Activated CD4-positive, alpha-beta T cell treated with anti-CD3 and anti-CD28 coated beads, Interleukin-2, Interleukin-4, amounts not matched to agents 100 ng/mL and 50 ng/mL, durations not matched to agents 16 hours and 8 hours (primary cell): ENCODE data around the gene ABCA7.

Source experiments
- DNase-seq: peaks from one replicate; pipeline ENCODE4 v3.0.0-alpha.2; 2020; ENCODE audit warnings: low spot score

ABCA7 gene

GRCh38 chr19:1057176-1057855 lies 17.4 kb downstream of the ABCA7 start:
- peak; percentile 57 for DNase-seq

GRCh38 chr19:1058112-1058511 lies 18.2 kb downstream of the ABCA7 start:
- DNase-seq, result no peak

GRCh38 chr19:1060689-1061088 lies 20.8 kb downstream of the ABCA7 start:
- no peak for DNase-seq

GRCh38 chr19:1061987-1062386 lies 22.1 kb downstream of the ABCA7 start:
- DNase-seq, result no peak

GRCh38 chr19:1062387-1063029 lies 22.6 kb downstream of the ABCA7 start:
- DNase-seq, result no peak

GRCh38 chr19:1063030-1063908 lies 23.4 kb downstream of the ABCA7 start:
- DNase-seq, result peak; percentile 55

GRCh38 chr19:1063909-1064660 lies 24.2 kb downstream of the ABCA7 start:
- DNase-seq, result no peak

- DNase-seq, result peak; percentile 75
Observed at GRCh38 chr19:1064661-1065605, 25.0 kb downstream of the ABCA7 start.

- DNase-seq, result no peak
Observed at GRCh38 chr19:1065606-1066109, 25.8 kb downstream of the ABCA7 start.

- no peak for DNase-seq
Observed at GRCh38 chr19:1066251-1066747, 26.4 kb downstream of the ABCA7 start.

GRCh38 chr19:1066748-1067340 lies 26.9 kb downstream of the ABCA7 start, which contains the start of gene ARHGAP45:
Gene ARHGAP45 (plus strand): TSS chr19:1067167. CDS start chr19:1067406, 239 bp downstream.
- peak; percentile 81 for DNase-seq

- no peak for DNase-seq
Observed at GRCh38 chr19:1067341-1067957, 27.5 kb downstream of the ABCA7 start.

- DNase-seq, result peak; percentile 78
Observed at GRCh38 chr19:1068009-1069001, 28.4 kb downstream of the ABCA7 start.

- DNase-seq, result peak; percentile 87
Observed at GRCh38 chr19:1069009-1069779, 29.3 kb downstream of the ABCA7 start.

GRCh38 chr19:1070576-1070930 lies 30.6 kb downstream of the ABCA7 start:
- no peak for DNase-seq

- DNase-seq, result no peak
Observed at GRCh38 chr19:1070931-1071791, 31.3 kb downstream of the ABCA7 start.
